HFF-Myc (cell line): ENCODE results near the gene CRTC2.
"Not testable (repeated sequence)": the region's sequence is repeated elsewhere in the genome, so short reads cannot be mapped to it uniquely, and the experiment has no call there.

ENCODE experiments used
- DNase-seq: peaks from one replicate; pipeline ENCODE4 v3.0.0-alpha.2; 2011; ENCODE audit warnings: low read depth; ENCODE audit errors: extremely low read depth
- H3K4me3 ChIP-seq: replicated peaks from 2 replicates; pipeline ENCODE4 v1.5.1; 2011; ENCODE audit warnings: low read depth, mild to moderate bottlenecking, control low read depth, low read length
- CTCF ChIP-seq: IDR thresholded peaks from 2 replicates; pipeline ENCODE4 v1.5.1; 2012; ENCODE audit warnings: mild to moderate bottlenecking, low read depth, low read length, control low read depth; ENCODE audit errors: missing control alignments

Gene CRTC2

DNA sequence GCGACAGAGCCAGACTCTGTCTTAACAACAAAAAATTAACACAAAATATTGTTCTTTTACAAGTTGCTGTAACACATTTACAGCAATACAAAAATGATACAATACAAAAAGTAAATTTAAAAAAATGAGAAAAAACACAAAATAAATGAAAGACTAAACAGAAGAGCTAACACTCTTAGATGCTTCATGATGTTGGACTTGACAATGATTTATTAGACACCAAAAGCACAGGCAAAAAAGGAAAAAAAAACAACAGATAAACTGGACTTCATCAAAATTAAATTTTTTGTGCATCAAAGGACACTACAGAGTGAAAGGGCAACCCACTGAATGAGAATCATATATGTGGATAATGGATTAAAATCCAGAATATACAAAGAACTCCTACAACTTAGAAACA, 52.0 kb downstream of the CRTC2 start:
- TF ChIP-seq CTCF, result no peak
- DNase-seq, result no peak
- no peak overlapping the region for H3K4me3 ChIP-seq

DNA sequence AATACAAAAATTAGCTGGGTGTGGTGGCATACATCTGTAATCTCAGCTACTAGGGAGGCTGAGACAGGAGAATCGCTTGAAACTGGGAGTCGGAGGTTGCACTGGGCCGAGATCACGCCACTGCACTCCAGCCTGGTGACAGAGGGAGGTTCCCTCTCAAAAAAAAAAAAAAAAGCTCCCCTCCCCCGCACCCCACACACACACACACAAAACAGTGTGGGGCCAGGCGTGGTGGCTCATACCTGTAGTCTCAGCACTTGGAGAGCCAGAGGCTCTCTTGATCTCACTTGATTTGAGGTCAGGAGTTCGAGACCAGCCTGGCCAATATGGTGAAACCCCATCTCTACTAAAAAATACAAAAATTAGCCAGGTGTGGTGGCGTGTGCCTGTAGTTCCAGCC, 52.5 kb downstream of the CRTC2 start:
- H3K4me3 ChIP-seq, DNase-seq: not testable (repeated sequence)

DNA sequence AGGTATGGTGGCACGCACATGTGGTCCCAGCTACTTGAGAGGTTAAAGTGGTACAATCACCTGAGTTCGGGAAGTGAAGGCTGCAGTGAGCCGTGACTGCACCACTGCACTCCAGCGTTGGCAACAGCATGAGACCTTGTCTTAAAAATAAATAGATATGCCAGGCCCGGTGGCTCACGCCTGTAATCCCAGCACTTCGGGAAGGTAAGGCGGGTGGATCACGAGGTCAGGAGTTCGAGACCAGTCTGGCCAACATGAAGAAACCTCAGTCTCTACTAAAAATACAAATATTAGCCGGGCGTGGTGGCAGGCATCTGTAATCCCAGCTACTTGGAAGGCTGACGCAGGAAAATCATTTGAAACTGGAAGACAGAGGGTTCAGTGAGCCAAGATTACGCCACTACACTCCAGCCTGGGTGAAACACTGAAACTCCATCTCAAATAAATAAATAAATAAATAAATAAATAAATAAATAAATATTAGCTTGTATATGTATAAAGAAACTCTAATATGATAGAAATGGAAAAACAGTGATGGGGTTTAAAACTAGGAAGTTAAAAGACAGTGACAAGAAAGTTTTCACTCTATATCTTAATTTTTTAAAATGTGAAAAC, 54.5 kb downstream of the CRTC2 start:
- no peak for DNase-seq
- no peak for TF ChIP-seq CTCF
- H3K4me3 ChIP-seq, result no peak overlapping the region

DNA sequence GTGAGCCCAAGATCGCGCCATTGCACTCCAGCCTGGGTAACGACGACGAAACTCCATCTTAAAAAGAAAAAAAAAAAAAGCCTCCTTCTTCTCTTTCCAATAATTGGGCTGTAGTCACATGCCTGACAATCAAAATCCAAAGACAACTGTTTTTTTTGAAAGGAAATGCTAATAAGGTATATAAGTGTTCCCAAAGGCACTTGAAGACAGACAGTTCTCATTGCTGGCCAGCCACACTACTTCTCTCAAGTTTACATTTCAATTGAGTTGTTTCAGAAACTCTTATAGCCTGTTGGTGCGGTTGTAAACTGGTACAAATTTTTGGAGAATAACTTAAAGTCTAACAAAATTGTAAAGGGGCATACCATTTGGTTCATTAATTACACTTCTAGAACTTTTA, 58.9 kb downstream of the CRTC2 start:
- H3K4me3 ChIP-seq, result no peak overlapping the region
- TF ChIP-seq CTCF, result no peak
- no peak for DNase-seq
